DOHH2 (cell line): ENCODE measurements around the gene ASB15.

ENCODE experiments used
- H3F3A ChIP-seq: fragments of 200-600 bp; sonication (generic), shearing (Covaris generic); 2 replicates; pipeline ENCODE4 v1.6.0; 2016; ENCODE audit warnings: antibody characterized with exemption, mild to moderate bottlenecking; ENCODE audit not compliant: control insufficient read depth, insufficient read depth
- H3K27ac ChIP-seq: fragments of 200-600 bp; sonication (generic); 2 replicates; pipeline ENCODE4 v1.5.1; 2014; ENCODE audit warnings: low read depth, mild to moderate bottlenecking, low read length, moderate library complexity
- H3K27me3 ChIP-seq: fragments of 200-600 bp; sonication (generic); 2 replicates; pipeline ENCODE4 v1.6.1; 2014; ENCODE audit warnings: mild to moderate bottlenecking, low read length, mixed read lengths; ENCODE audit not compliant: control insufficient read depth
- H3K36me3 ChIP-seq: fragments of 200-600 bp; sonication (generic); 2 replicates; pipeline ENCODE4 v1.6.1; 2014; ENCODE audit warnings: mild to moderate bottlenecking, low read length, moderate library complexity, mixed read lengths; ENCODE audit not compliant: control insufficient read depth
- H3K4me1 ChIP-seq: fragments of 200-600 bp; sonication (generic); 2 replicates; pipeline ENCODE4 v1.6.1; 2014; ENCODE audit warnings: mild to moderate bottlenecking, low read length, mixed read lengths; ENCODE audit not compliant: control insufficient read depth
- H3K4me2 ChIP-seq: fragments of 200-600 bp; sonication (generic); 2 replicates; pipeline ENCODE4 v1.6.0; 2014; ENCODE audit warnings: mild to moderate bottlenecking, low read length, moderate library complexity
- H3K4me3 ChIP-seq: fragments of 200-600 bp; sonication (generic); 2 replicates; pipeline ENCODE4 v1.5.1; 2014; ENCODE audit warnings: mild to moderate bottlenecking, low read length, mixed read lengths
- H3K79me2 ChIP-seq: fragments of 200-600 bp; sonication (generic); 2 replicates; pipeline ENCODE4 v1.6.1; 2014; ENCODE audit warnings: mild to moderate bottlenecking, low read length, mixed read lengths; ENCODE audit not compliant: control insufficient read depth
- H3K9me2 ChIP-seq: fragments of 200-600 bp; sonication (generic); replicated peaks from 2 replicates; pipeline ENCODE4 v1.6.1; 2014; ENCODE audit warnings: mild to moderate bottlenecking, low read length, mixed read lengths; ENCODE audit not compliant: control insufficient read depth
- H3K9me3 ChIP-seq: fragments of 200-600 bp; sonication (generic); 2 replicates; pipeline ENCODE4 v1.6.1; 2014; ENCODE audit warnings: antibody characterized with exemption, low read length, mixed read lengths; ENCODE audit not compliant: control insufficient read depth, insufficient read depth
- H4K20me1 ChIP-seq: fragments of 200-600 bp; sonication (generic); 2 replicates; pipeline ENCODE4 v1.6.0; 2014; ENCODE audit warnings: low read depth, mild to moderate bottlenecking, antibody characterized with exemption, low read length, moderate library complexity; ENCODE audit not compliant: control insufficient read depth, insufficient read depth
- CTCF ChIP-seq: fragments of 200-600 bp; sonication (generic); IDR thresholded peaks from one replicate; pipeline ENCODE4 v1.5.1; 2014; ENCODE audit warnings: antibody characterized with exemption, mild to moderate bottlenecking, low read depth, low read length; ENCODE audit not compliant: poor library complexity, severe bottlenecking
- EZH2phosphoT487 ChIP-seq: fragments of 200-600 bp; sonication (generic); IDR thresholded peaks from 2 replicates; pipeline ENCODE4 v1.6.1; 2017; ENCODE audit warnings: borderline replicate concordance, mild to moderate bottlenecking, antibody characterized with exemption, low read length, moderate library complexity, mixed read lengths

The ASB15 gene

GRCh38 chr7:123650595-123650994 lies 49.0 kb downstream of the ASB15 start:
- H3K9me3 ChIP-seq, result no peaks in the 10 kb centered on the region
- H3F3A ChIP-seq, result no peaks in the 10 kb centered on the region
- H3K79me2 ChIP-seq, result no peaks in the 10 kb centered on the region
- TF ChIP-seq CTCF, result no peak
- TF ChIP-seq EZH2phosphoT487, result no peak
- H4K20me1 ChIP-seq, result no peaks in the 10 kb centered on the region
- no peak overlapping the region for H3K27ac ChIP-seq
- no peak overlapping the region for H3K4me2 ChIP-seq
- no peaks in the 10 kb centered on the region for H3K4me1 ChIP-seq
- H3K36me3 ChIP-seq, result no peaks in the 10 kb centered on the region
- no peaks in the 10 kb centered on the region; the same call in 1 of the 2 replicates for H3K9me2 ChIP-seq
- H3K4me3 ChIP-seq, result no peak overlapping the region
- H3K27me3 ChIP-seq, result peaks cover 3% of the 10 kb centered on the region; the same call in 1 of the 2 replicates

GRCh38 chr7:123652406-123652805 lies 50.8 kb downstream of the ASB15 start:
- Histone ChIP-seq H3K79me2 (no peaks in the 10 kb centered on the region), H3K4me1 (no peaks in the 10 kb centered on the region), H3K36me3 (no peaks in the 10 kb centered on the region), H3K9me3 (no peaks in the 10 kb centered on the region), H3K27me3 (peaks cover 3% of the 10 kb centered on the region; the same call in 1 of the 2 replicates), H3K27ac (no peak overlapping the region), H4K20me1 (no peaks in the 10 kb centered on the region), H3F3A (no peaks in the 10 kb centered on the region), H3K4me2 (no peak overlapping the region), H3K9me2 (no peaks in the 10 kb centered on the region; the same call in 1 of the 2 replicates), H3K4me3 (no peak overlapping the region)
- TF ChIP-seq EZH2phosphoT487 (no peak), CTCF (no peak)

GRCh38 chr7:123653162-123653561 lies 51.5 kb downstream of the ASB15 start:
- TF ChIP-seq CTCF, result no peak
- no peak for TF ChIP-seq EZH2phosphoT487
- no peaks in the 10 kb centered on the region for H3K79me2 ChIP-seq
- H3K9me3 ChIP-seq, result no peaks in the 10 kb centered on the region

More at GRCh38 chr7:123653162-123653561, 51.5 kb downstream of the ASB15 start:
- Histone ChIP-seq H3K27me3 (peaks cover 3% of the 10 kb centered on the region; the same call in 1 of the 2 replicates), H3K9me2 (no peaks in the 10 kb centered on the region; the same call in 1 of the 2 replicates), H4K20me1 (no peaks in the 10 kb centered on the region), H3F3A (no peaks in the 10 kb centered on the region), H3K4me2 (no peak overlapping the region), H3K27ac (no peak overlapping the region), H3K4me1 (no peaks in the 10 kb centered on the region), H3K4me3 (no peak overlapping the region), H3K36me3 (no peaks in the 10 kb centered on the region)
